Measurements from ENCODE around the gene SEPTIN12. TPM values are rescaled to one million over a fixed set of nuclear protein-coding genes. Genes with fewer than 3 reads are reported as not detected.

The SEPTIN12 gene
- total RNA-seq, 1 experiment from 2014 or later = not detected

DNA sequence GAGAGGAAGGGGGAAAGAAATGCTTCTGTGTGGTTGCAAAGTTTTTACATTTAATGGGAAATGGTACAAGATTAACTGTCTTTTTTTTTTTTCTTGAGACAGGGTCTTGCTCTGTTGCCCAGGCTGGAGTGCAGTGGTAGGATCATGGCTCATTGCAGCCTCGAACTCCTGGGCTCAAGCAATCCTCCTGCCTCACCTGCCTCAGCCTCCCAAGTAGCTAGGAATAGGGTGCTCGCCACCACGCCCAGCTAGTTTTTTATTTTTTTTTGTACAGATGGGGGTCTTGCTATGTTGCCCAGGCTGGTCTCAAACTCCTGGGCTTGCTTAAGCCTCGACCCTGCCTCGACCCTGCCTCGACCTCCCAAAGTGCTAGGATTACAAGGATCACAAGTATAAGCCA, 18.1 kb upstream of the SEPTIN12 start:
- no peak for DNase-seq (ENCODE audit: low spot score)
- Mint-ChIP-seq H3K4me1 (peaks cover 10% of the 10 kb centered on the region), H3K27ac (no peak overlapping the region), H3K4me3 (no peak overlapping the region), H3K36me3 (peaks cover 25% of the 10 kb centered on the region), H3K27me3 (ENCODE audit: low read depth) (no peaks in the 10 kb centered on the region), H3K9me3 (no peaks in the 10 kb centered on the region)
- no peak for ATAC-seq
- TF ChIP-seq, protein P1, sequence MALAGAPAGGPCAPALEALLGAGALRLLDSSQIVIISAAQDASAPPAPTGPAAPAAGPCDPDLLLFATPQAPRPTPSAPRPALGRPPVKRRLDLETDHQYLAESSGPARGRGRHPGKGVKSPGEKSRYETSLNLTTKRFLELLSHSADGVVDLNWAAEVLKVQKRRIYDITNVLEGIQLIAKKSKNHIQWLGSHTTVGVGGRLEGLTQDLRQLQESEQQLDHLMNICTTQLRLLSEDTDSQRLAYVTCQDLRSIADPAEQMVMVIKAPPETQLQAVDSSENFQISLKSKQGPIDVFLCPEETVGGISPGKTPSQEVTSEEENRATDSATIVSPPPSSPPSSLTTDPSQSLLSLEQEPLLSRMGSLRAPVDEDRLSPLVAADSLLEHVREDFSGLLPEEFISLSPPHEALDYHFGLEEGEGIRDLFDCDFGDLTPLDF (CRISPR knock-in tag; IDR thresholded peaks at IDR 0.05) = no peak
- TF ChIP-seq ZNF121 (CRISPR knock-in tag; IDR thresholded peaks at IDR 0.05) (peak; percentile 84), KAT7 (CRISPR knock-in tag; IDR thresholded peaks at IDR 0.05; ENCODE audit: borderline replicate concordance) (no peak), JUN (CRISPR knock-in tag; IDR thresholded peaks at IDR 0.05) (no peak), SP1 (CRISPR knock-in tag; conservative IDR thresholded peaks at IDR 0.05) (no peak), FOXK1 (CRISPR knock-in tag; IDR thresholded peaks at IDR 0.05) (no peak), JAZF1 (CRISPR knock-in tag; IDR thresholded peaks at IDR 0.05) (no peak), OVOL2 (CRISPR knock-in tag; IDR thresholded peaks at IDR 0.05; ENCODE audit: borderline replicate concordance) (no peak), GTF2I (CRISPR knock-in tag; conservative IDR thresholded peaks at IDR 0.05) (peak; percentile 47; the same call in 1 of the 2 replicates), GRHL2 (CRISPR knock-in tag; IDR thresholded peaks at IDR 0.05; ENCODE audit: insufficient replicate concordance, severe bottlenecking) (no peak)
- TF ChIP-seq, protein P2, sequence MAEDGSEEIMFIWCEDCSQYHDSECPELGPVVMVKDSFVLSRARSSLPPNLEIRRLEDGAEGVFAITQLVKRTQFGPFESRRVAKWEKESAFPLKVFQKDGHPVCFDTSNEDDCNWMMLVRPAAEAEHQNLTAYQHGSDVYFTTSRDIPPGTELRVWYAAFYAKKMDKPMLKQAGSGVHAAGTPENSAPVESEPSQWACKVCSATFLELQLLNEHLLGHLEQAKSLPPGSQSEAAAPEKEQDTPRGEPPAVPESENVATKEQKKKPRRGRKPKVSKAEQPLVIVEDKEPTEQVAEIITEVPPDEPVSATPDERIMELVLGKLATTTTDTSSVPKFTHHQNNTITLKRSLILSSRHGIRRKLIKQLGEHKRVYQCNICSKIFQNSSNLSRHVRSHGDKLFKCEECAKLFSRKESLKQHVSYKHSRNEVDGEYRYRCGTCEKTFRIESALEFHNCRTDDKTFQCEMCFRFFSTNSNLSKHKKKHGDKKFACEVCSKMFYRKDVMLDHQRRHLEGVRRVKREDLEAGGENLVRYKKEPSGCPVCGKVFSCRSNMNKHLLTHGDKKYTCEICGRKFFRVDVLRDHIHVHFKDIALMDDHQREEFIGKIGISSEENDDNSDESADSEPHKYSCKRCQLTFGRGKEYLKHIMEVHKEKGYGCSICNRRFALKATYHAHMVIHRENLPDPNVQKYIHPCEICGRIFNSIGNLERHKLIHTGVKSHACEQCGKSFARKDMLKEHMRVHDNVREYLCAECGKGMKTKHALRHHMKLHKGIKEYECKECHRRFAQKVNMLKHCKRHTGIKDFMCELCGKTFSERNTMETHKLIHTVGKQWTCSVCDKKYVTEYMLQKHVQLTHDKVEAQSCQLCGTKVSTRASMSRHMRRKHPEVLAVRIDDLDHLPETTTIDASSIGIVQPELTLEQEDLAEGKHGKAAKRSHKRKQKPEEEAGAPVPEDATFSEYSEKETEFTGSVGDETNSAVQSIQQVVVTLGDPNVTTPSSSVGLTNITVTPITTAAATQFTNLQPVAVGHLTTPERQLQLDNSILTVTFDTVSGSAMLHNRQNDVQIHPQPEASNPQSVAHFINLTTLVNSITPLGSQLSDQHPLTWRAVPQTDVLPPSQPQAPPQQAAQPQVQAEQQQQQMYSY (CRISPR knock-in tag; IDR thresholded peaks at IDR 0.05) = no peak
- TF ChIP-seq, protein P3, sequence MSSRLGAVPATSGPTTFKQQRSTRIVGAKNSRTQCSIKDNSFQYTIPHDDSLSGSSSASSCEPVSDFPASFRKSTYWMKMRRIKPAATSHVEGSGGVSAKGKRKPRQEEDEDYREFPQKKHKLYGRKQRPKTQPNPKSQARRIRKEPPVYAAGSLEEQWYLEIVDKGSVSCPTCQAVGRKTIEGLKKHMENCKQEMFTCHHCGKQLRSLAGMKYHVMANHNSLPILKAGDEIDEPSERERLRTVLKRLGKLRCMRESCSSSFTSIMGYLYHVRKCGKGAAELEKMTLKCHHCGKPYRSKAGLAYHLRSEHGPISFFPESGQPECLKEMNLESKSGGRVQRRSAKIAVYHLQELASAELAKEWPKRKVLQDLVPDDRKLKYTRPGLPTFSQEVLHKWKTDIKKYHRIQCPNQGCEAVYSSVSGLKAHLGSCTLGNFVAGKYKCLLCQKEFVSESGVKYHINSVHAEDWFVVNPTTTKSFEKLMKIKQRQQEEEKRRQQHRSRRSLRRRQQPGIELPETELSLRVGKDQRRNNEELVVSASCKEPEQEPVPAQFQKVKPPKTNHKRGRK (CRISPR knock-in tag; IDR thresholded peaks at IDR 0.05; ENCODE audit: borderline replicate concordance) = no peak
- TF ChIP-seq, protein P4, sequence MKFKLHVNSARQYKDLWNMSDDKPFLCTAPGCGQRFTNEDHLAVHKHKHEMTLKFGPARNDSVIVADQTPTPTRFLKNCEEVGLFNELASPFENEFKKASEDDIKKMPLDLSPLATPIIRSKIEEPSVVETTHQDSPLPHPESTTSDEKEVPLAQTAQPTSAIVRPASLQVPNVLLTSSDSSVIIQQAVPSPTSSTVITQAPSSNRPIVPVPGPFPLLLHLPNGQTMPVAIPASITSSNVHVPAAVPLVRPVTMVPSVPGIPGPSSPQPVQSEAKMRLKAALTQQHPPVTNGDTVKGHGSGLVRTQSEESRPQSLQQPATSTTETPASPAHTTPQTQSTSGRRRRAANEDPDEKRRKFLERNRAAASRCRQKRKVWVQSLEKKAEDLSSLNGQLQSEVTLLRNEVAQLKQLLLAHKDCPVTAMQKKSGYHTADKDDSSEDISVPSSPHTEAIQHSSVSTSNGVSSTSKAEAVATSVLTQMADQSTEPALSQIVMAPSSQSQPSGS (CRISPR knock-in tag; IDR thresholded peaks at IDR 0.05; ENCODE audit: borderline replicate concordance, low read depth) = no peak
- TF ChIP-seq, protein P5, sequence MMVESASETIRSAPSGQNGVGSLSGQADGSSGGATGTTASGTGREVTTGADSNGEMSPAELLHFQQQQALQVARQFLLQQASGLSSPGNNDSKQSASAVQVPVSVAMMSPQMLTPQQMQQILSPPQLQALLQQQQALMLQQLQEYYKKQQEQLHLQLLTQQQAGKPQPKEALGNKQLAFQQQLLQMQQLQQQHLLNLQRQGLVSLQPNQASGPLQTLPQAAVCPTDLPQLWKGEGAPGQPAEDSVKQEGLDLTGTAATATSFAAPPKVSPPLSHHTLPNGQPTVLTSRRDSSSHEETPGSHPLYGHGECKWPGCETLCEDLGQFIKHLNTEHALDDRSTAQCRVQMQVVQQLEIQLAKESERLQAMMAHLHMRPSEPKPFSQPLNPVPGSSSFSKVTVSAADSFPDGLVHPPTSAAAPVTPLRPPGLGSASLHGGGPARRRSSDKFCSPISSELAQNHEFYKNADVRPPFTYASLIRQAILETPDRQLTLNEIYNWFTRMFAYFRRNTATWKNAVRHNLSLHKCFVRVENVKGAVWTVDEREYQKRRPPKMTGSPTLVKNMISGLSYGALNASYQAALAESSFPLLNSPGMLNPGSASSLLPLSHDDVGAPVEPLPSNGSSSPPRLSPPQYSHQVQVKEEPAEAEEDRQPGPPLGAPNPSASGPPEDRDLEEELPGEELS (CRISPR knock-in tag; IDR thresholded peaks at IDR 0.05) = no peak
- CTCF ChIA-PET = interaction anchor here (0.7 to 1.2 kb wide), 2 partner anchors 78 to 98 kb away, joined by 3 read pairs; no protein-coding TSS in a partner anchor
- POLR2A ChIA-PET = no interaction called here

DNA sequence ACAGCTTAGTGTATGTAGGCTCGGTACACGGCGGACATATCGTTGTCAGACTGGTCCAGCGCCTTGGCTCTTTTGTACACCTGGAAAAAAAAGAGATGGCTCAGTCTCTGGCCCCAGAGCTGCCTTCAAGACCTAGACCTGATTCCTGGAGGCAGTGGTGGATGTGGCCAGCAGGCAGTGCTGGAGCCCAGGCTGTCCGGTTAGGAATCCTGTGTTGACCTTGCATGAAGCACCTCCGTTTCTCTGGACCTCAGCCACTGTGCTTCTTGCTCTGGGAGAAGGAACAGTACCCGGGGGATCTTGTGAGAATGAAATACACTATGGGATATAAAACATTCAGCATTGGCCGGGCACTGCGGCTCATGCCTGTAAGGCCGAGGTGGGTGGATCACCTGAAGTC, 17.1 kb upstream of the SEPTIN12 start:
- DNase-seq (ENCODE audit: low spot score) (no peak), ATAC-seq (no peak)
- no peaks in the 10 kb centered on the region for H3K27me3 Mint-ChIP-seq (ENCODE audit: low read depth)
- no peak overlapping the region for H3K27ac Mint-ChIP-seq
- ChIA-PET POLR2A (interaction anchor here (0.5 to 0.6 kb wide), 2 partner anchors 112 to 236 kb away, joined by 3 read pairs; partner anchors contain the start of gene NUDT16L1), CTCF (no interaction called here)
- no peaks in the 10 kb centered on the region for H3K9me3 Mint-ChIP-seq
- H3K36me3 Mint-ChIP-seq = peaks cover 23% of the 10 kb centered on the region
- peaks cover 18% of the 10 kb centered on the region for H3K4me1 Mint-ChIP-seq
- H3K4me3 Mint-ChIP-seq = no peak overlapping the region
- no peak for TF ChIP-seq FOXJ3 (CRISPR knock-in tag; IDR thresholded peaks at IDR 0.05; ENCODE audit: borderline replicate concordance)
- no peak for TF ChIP-seq JUN (CRISPR knock-in tag; IDR thresholded peaks at IDR 0.05)
- no peak for TF ChIP-seq ELF4 (CRISPR knock-in tag; IDR thresholded peaks at IDR 0.05; ENCODE audit: low read depth)
- TF ChIP-seq, protein P6, sequence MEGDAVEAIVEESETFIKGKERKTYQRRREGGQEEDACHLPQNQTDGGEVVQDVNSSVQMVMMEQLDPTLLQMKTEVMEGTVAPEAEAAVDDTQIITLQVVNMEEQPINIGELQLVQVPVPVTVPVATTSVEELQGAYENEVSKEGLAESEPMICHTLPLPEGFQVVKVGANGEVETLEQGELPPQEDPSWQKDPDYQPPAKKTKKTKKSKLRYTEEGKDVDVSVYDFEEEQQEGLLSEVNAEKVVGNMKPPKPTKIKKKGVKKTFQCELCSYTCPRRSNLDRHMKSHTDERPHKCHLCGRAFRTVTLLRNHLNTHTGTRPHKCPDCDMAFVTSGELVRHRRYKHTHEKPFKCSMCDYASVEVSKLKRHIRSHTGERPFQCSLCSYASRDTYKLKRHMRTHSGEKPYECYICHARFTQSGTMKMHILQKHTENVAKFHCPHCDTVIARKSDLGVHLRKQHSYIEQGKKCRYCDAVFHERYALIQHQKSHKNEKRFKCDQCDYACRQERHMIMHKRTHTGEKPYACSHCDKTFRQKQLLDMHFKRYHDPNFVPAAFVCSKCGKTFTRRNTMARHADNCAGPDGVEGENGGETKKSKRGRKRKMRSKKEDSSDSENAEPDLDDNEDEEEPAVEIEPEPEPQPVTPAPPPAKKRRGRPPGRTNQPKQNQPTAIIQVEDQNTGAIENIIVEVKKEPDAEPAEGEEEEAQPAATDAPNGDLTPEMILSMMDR (IDR thresholded peaks at IDR 0.05) = no peak
- TF ChIP-seq, protein P3 (CRISPR knock-in tag; IDR thresholded peaks at IDR 0.05; ENCODE audit: borderline replicate concordance) = no peak
- no peak for TF ChIP-seq NR1H2 (CRISPR knock-in tag; IDR thresholded peaks at IDR 0.05)
